Measurements from ENCODE around the gene FFAR2.

Gene FFAR2

DNA sequence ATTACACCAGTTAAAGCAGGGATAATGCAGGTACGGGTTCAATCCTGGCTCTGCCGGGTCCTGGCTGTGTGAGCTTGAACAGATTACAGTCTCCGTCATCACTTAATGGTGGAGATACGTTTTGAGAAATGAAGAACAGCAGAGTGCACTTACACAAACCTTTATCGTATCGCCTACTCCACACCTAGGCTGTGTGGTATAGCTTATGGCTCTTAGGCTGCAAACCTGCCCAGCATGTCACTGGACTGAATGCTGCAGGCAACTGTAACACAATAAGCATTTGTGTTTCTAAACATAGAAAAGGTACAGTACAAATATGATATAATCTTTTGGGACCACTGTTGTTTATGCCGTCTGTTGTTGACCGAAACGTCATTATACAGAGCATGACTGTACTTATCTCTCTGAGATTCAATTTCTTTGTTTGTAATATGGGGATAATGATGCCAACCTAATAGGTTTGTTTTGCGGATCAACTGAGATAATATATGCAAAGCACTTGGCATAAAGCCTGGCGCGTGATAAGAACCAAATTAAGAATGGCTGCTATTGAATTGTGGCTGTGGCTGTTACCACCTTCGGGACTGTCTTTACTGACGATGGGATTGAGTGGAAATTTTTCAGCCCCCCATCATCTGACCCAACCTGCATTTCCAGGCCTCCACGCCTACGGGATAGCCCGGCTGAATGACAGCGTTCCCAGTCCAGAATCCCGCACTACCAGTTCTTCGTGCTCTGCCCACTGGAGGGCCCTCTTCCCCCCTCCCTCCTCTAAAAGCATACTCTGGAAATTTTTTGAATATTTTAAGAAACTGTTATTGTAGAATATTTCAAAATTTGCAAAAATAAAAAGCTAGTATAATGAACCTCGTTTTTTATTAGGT, 31.0 kb downstream of the FFAR2 start:
- no peak for TF ChIP-seq TCF12 (IDR thresholded peaks at IDR 0.05; ENCODE audit: low read depth)
- no peak for TF ChIP-seq RAD21 (IDR thresholded peaks at IDR 0.05; ENCODE audit: low read depth)
- TF ChIP-seq REST (IDR thresholded peaks at IDR 0.05; ENCODE audit: low read depth) = no peak
- TF ChIP-seq NFIC (IDR thresholded peaks at IDR 0.05) = no peak
- no peak for TF ChIP-seq MAX (IDR thresholded peaks at IDR 0.05)
- TF ChIP-seq CREB1 (IDR thresholded peaks at IDR 0.05; ENCODE audit: low read depth) = no peak
- TF ChIP-seq TAF1 (IDR thresholded peaks at IDR 0.05; ENCODE audit: low read depth) = no peak
- no peak for TF ChIP-seq TEAD4 (IDR thresholded peaks at IDR 0.05)
- TF ChIP-seq FOXM1 (IDR thresholded peaks at IDR 0.05; ENCODE audit: borderline replicate concordance, low read depth) = no peak
- no peak for TF ChIP-seq YY1 (IDR thresholded peaks at IDR 0.05; ENCODE audit: low read depth)
- TF ChIP-seq ZBTB7A (IDR thresholded peaks at IDR 0.05; ENCODE audit: low read depth) = no peak
- TF ChIP-seq EGR1 (IDR thresholded peaks at IDR 0.05) = no peak
- TF ChIP-seq EP300 (IDR thresholded peaks at IDR 0.05; ENCODE audit: borderline replicate concordance) = no peak
- no peak for TF ChIP-seq USF1 (IDR thresholded peaks at IDR 0.05)
- TF ChIP-seq CEBPB (IDR thresholded peaks at IDR 0.05) = no peak

GRCh38 chr19:35483089-35483488, 35.0 kb downstream of the FFAR2 start:
- no peak for TF ChIP-seq EGR1 (IDR thresholded peaks at IDR 0.05)
- no peak for TF ChIP-seq RAD21 (IDR thresholded peaks at IDR 0.05; ENCODE audit: low read depth)
- no peak for TF ChIP-seq YY1 (IDR thresholded peaks at IDR 0.05; ENCODE audit: low read depth)
- no peak for TF ChIP-seq MAX (IDR thresholded peaks at IDR 0.05)
- no peak for TF ChIP-seq TAF1 (IDR thresholded peaks at IDR 0.05; ENCODE audit: low read depth)
- TF ChIP-seq USF1 (IDR thresholded peaks at IDR 0.05) = no peak
- TF ChIP-seq TCF12 (IDR thresholded peaks at IDR 0.05; ENCODE audit: low read depth) = no peak
- TF ChIP-seq EP300 (IDR thresholded peaks at IDR 0.05; ENCODE audit: borderline replicate concordance) = no peak
- no peak for TF ChIP-seq CEBPB (IDR thresholded peaks at IDR 0.05)
- TF ChIP-seq NFIC (IDR thresholded peaks at IDR 0.05) = no peak
- TF ChIP-seq CREB1 (IDR thresholded peaks at IDR 0.05; ENCODE audit: low read depth) = no peak
- TF ChIP-seq REST (IDR thresholded peaks at IDR 0.05; ENCODE audit: low read depth) = no peak
- TF ChIP-seq FOXM1 (IDR thresholded peaks at IDR 0.05; ENCODE audit: borderline replicate concordance, low read depth) = no peak
- TF ChIP-seq ZBTB7A (IDR thresholded peaks at IDR 0.05; ENCODE audit: low read depth) = no peak
- TF ChIP-seq TEAD4 (IDR thresholded peaks at IDR 0.05) = no peak

- TF ChIP-seq EGR1 (IDR thresholded peaks at IDR 0.05) = no peak
- no peak for TF ChIP-seq EP300 (IDR thresholded peaks at IDR 0.05; ENCODE audit: borderline replicate concordance)
- TF ChIP-seq TEAD4 (IDR thresholded peaks at IDR 0.05) = no peak
- no peak for TF ChIP-seq YY1 (IDR thresholded peaks at IDR 0.05; ENCODE audit: low read depth)
- TF ChIP-seq NFIC (IDR thresholded peaks at IDR 0.05) = no peak
Observed at GRCh38 chr19:35484252-35485036, 36.4 kb downstream of the FFAR2 start.

DNA sequence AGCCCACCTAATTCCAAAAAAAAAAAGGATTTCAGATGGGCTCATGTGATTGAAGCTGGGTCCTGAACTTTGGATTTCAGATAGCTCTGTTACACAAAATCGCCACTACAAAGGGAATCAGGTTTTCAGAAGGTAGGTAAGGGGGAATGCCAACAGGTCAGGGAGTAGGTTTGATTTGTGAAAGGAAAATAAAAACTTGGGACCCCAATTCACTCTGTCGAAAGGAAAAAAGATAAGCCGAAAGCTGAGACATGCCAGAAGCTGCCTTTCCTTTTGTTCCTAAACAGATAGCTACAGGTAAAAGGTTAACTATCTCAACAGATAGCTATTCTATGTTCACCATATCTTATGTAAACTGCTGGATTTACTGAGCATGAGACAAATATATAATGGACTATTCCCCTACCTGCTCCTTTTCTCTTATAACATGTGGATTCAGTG, 38.2 kb downstream of the FFAR2 start:
- no peak for TF ChIP-seq TAF1 (IDR thresholded peaks at IDR 0.05; ENCODE audit: low read depth)
- no peak for TF ChIP-seq YY1 (IDR thresholded peaks at IDR 0.05; ENCODE audit: low read depth)
- TF ChIP-seq CREB1 (IDR thresholded peaks at IDR 0.05; ENCODE audit: low read depth) = no peak
- no peak for TF ChIP-seq MAX (IDR thresholded peaks at IDR 0.05)
- TF ChIP-seq USF1 (IDR thresholded peaks at IDR 0.05) = no peak
- no peak for TF ChIP-seq TCF12 (IDR thresholded peaks at IDR 0.05; ENCODE audit: low read depth)
